Kidney glomerular epithelial cell (primary cell): ENCODE data around the gene AUH.
"Not testable (repeated sequence)": the region's sequence is repeated elsewhere in the genome, so short reads cannot be mapped to it uniquely, and the experiment has no call there.

Experiments used
- DNase-seq: peaks from one replicate; lab custom pipeline; 2025; lab: John Stamatoyannopoulos, UW

AUH gene

GRCh38 chr9:91378695-91379127 lies 17.0 kb upstream of the AUH start:
- DNase-seq = no peak

- DNase-seq = not testable (repeated sequence)
Observed at GRCh38 chr9:91378054-91378453, 16.3 kb upstream of the AUH start.

- DNase-seq = no peak
Observed at GRCh38 chr9:91376239-91376638, 14.5 kb upstream of the AUH start.

- peak; percentile 8 for DNase-seq
Observed at GRCh38 chr9:91374939-91375338, 13.2 kb upstream of the AUH start.

GRCh38 chr9:91371894-91372293 lies 10.2 kb upstream of the AUH start:
- DNase-seq = no peak

GRCh38 chr9:91370006-91370405 lies 8.3 kb upstream of the AUH start:
- not testable (repeated sequence) for DNase-seq

GRCh38 chr9:91364702-91365101 lies 3.0 kb upstream of the AUH start:
- DNase-seq = no peak

- no peak for DNase-seq
Observed at GRCh38 chr9:91364005-91364404, 2.3 kb upstream of the AUH start.

GRCh38 chr9:91362051-91362611 lies 413 bp upstream of the AUH start:
- DNase-seq = no peak

GRCh38 chr9:91360551-91361290 lies 997 bp downstream of the AUH start:
- DNase-seq = no peak

- no peak for DNase-seq
Observed at GRCh38 chr9:91359734-91360470, 1.8 kb downstream of the AUH start.

GRCh38 chr9:91359083-91359482 lies 2.6 kb downstream of the AUH start:
- DNase-seq = no peak

GRCh38 chr9:91354881-91355280 lies 6.8 kb downstream of the AUH start:
- DNase-seq = no peak

- no peak for DNase-seq
Observed at GRCh38 chr9:91349115-91349555, 12.6 kb downstream of the AUH start.

- no peak for DNase-seq
Observed at GRCh38 chr9:91348191-91348807, 13.4 kb downstream of the AUH start.

GRCh38 chr9:91347377-91347776 lies 14.3 kb downstream of the AUH start:
- no peak for DNase-seq

GRCh38 chr9:91346644-91347043 lies 15.1 kb downstream of the AUH start:
- DNase-seq = no peak

- no peak for DNase-seq
Observed at GRCh38 chr9:91345978-91346377, 15.7 kb downstream of the AUH start.

GRCh38 chr9:91342575-91342974 lies 19.1 kb downstream of the AUH start:
- DNase-seq = no peak

GRCh38 chr9:91341749-91342148 lies 20.0 kb downstream of the AUH start:
- DNase-seq = no peak

- no peak for DNase-seq
Observed at GRCh38 chr9:91341258-91341746, 20.4 kb downstream of the AUH start.

GRCh38 chr9:91340395-91340967 lies 21.2 kb downstream of the AUH start:
- DNase-seq = no peak
